SK-N-SH (cell line): Measurements from ENCODE around the gene PRKN. TPM values are rescaled to one million over a fixed set of nuclear protein-coding genes. Genes with fewer than 3 reads are reported as not detected.

Source experiments
- CTCF ChIA-PET: fragments of 300-600, 350-600 bp; formaldehyde crosslinking; extraction: SDS; loops from one replicate; lab custom pipeline; 2021; lab: Yijun Ruan, JAX
- POLR2A ChIA-PET: fragments of 350-600 bp; sonication (Branson Sonifier 250); formaldehyde crosslinking; extraction: SDS; loops from one replicate; lab custom pipeline; 2020; ENCODE audit warnings: antibody characterized with exemption, inconsistent platforms; lab: Yijun Ruan, JAX
- DNase-seq: peaks from one replicate; pipeline ENCODE4 v3.0.0; 2012
- H2AFZ ChIP-seq: fragments of 200-600 bp; sonication (generic); 2 replicates; pipeline ENCODE4 v1.8.1; 2016; ENCODE audit warnings: antibody characterized with exemption, mild to moderate bottlenecking, low read depth
- H3F3A ChIP-seq: fragments of 200-600 bp; sonication (generic); replicated peaks from 2 replicates; pipeline ENCODE3; 2016; ENCODE audit warnings: antibody characterized with exemption, mild to moderate bottlenecking; ENCODE audit not compliant: insufficient read depth
- H3K27ac ChIP-seq, 2 experiments: fragments of 200-500 bp in 1 of 2; fragments of 200-600 bp in 1 of 2; sonication (Bioruptor generic) in 1 of 2; sonication (generic), shearing (Covaris generic) in 1 of 2; 2 replicates each; pipeline versions ENCODE4 v1.5.1 to v1.6.1; 2014 to 2016; ENCODE audit warnings: low read depth in 2 of 2, inconsistent platforms in 1 of 2, low read length in 1 of 2, mild to moderate bottlenecking in 1 of 2, mixed read lengths in 1 of 2
- H3K27me3 ChIP-seq: fragments of 200-600 bp; sonication (generic), shearing (Covaris generic); 2 replicates; pipeline ENCODE4 v1.6.1; 2016; ENCODE audit warnings: mixed run types; ENCODE audit not compliant: insufficient read depth
- H3K36me3 ChIP-seq, 2 experiments: fragments of 200-500 bp in 1 of 2; fragments of 200-600 bp in 1 of 2; sonication (Bioruptor generic) in 1 of 2; sonication (generic) in 1 of 2; replicated peaks in 1 of 2; 2 replicates each; pipeline versions ENCODE3 to v1.5.1; 2014 to 2016; ENCODE audit warnings: low read length in 1 of 2, mild to moderate bottlenecking in 1 of 2; ENCODE audit not compliant: insufficient read depth in 2 of 2, control insufficient read depth in 1 of 2
- H3K4me1 ChIP-seq, 2 experiments: fragments of 200-500 bp in 1 of 2; fragments of 200-600 bp in 1 of 2; sonication (Bioruptor generic) in 1 of 2; sonication (generic), shearing (Covaris generic) in 1 of 2; 2 replicates each; pipeline versions ENCODE4 v1.5.1 to v1.6.1; 2014 to 2016; ENCODE audit warnings: low read depth in 1 of 2, low read length in 1 of 2, mixed run types in 1 of 2; ENCODE audit not compliant: insufficient read depth in 2 of 2, control insufficient read depth in 1 of 2
- H3K4me2 ChIP-seq: fragments of 200-600 bp; sonication (generic), shearing (Covaris generic); 2 replicates; pipeline ENCODE4 v1.6.1; 2017; ENCODE audit warnings: mixed run types
- H3K4me3 ChIP-seq, 2 experiments: fragments of 200-500 bp in 1 of 2; fragments of 200-600 bp in 1 of 2; sonication (Bioruptor generic) in 1 of 2; sonication (generic), shearing (Covaris generic) in 1 of 2; 2 replicates each; pipeline versions ENCODE4 v1.5.1 to v1.8.1; 2014 to 2016; ENCODE audit warnings: low read depth in 2 of 2, inconsistent platforms in 1 of 2, low read length in 1 of 2, mild to moderate bottlenecking in 1 of 2, mixed read lengths in 1 of 2, moderate library complexity in 1 of 2
- H3K79me2 ChIP-seq: fragments of 200-600 bp; sonication (generic); 2 replicates; pipeline ENCODE4 v1.8.1; 2017; ENCODE audit warnings: mild to moderate bottlenecking; ENCODE audit not compliant: insufficient read depth
- H3K9ac ChIP-seq: fragments of 200-600 bp; sonication (generic); 2 replicates; pipeline ENCODE4 v1.6.1; 2017; ENCODE audit warnings: mixed run types
- H3K9me2 ChIP-seq: fragments of 200-600 bp; sonication (generic); 2 replicates; pipeline ENCODE4 v1.6.1; 2017; ENCODE audit warnings: mixed run types
- H3K9me3 ChIP-seq: fragments of 200-600 bp; sonication (generic); 2 replicates; pipeline ENCODE4 v1.6.1; 2017; ENCODE audit warnings: mixed run types, mild to moderate bottlenecking, moderate library complexity
- H4K20me1 ChIP-seq: fragments of 200-600 bp; sonication (generic); 2 replicates; pipeline ENCODE4 v1.6.1; 2017; ENCODE audit warnings: mild to moderate bottlenecking, mixed run types; ENCODE audit not compliant: insufficient read depth
- CTCF ChIP-seq: fragments of 200-600 bp; sonication (generic); IDR thresholded peaks from 2 replicates; pipeline ENCODE4 v1.6.1; 2017; ENCODE audit warnings: antibody characterized with exemption, mild to moderate bottlenecking, moderate library complexity
- EZH2phosphoT487 ChIP-seq: fragments of 200-600 bp; sonication (generic); IDR thresholded peaks from 2 replicates; pipeline ENCODE4 v1.6.1; 2017; ENCODE audit warnings: low read depth, mixed run types, mild to moderate bottlenecking, antibody characterized with exemption, moderate library complexity, borderline replicate concordance
- FOXJ3 ChIP-seq: sonication (generic); formaldehyde crosslinking; IDR thresholded peaks from 2 replicates; pipeline ENCODE4 v1.5.1; 2020; ENCODE audit warnings: mild to moderate bottlenecking, missing genetic modification reagents
- IRF3 ChIP-seq: fragments of 150-350 bp; IDR thresholded peaks from 2 replicates; pipeline ENCODE4 v1.6.1; 2016; ENCODE audit warnings: mild to moderate bottlenecking, low read depth, low read length
- JUND ChIP-seq: IDR thresholded peaks from 2 replicates; pipeline ENCODE4 v1.4.0; 2012
- MXI1 ChIP-seq: IDR thresholded peaks from 2 replicates; pipeline ENCODE4 v1.6.1; 2012; ENCODE audit warnings: mild to moderate bottlenecking, low read depth, low read length, improper control_type of control experiment
- NFIC ChIP-seq: IDR thresholded peaks from 2 replicates; pipeline ENCODE4 v1.4.0; 2012; ENCODE audit warnings: borderline replicate concordance
- PBX3 ChIP-seq: IDR thresholded peaks from 2 replicates; pipeline ENCODE4; 2012
- RCOR1 ChIP-seq: fragments of 150-350 bp; IDR thresholded peaks from 2 replicates; pipeline ENCODE4 v1.6.1; 2017; ENCODE audit warnings: antibody characterized with exemption, low read length
- REST ChIP-seq: IDR thresholded peaks from 2 replicates; pipeline ENCODE4 v1.6.1; 2012; ENCODE audit warnings: mild to moderate bottlenecking, low read depth, low read length, moderate library complexity
- RFX5 ChIP-seq: IDR thresholded peaks from 2 replicates; pipeline ENCODE4 v1.6.1; 2012; ENCODE audit warnings: mild to moderate bottlenecking, improper control_type of control experiment, low read length
- SMC3 ChIP-seq: IDR thresholded peaks from 2 replicates; pipeline ENCODE4 v1.6.1; 2012; ENCODE audit warnings: low read depth, low read length, improper control_type of control experiment
- TCF12 ChIP-seq: IDR thresholded peaks from 2 replicates; pipeline ENCODE4 v1.4.0; 2012
- USF1 ChIP-seq: IDR thresholded peaks from 2 replicates; pipeline ENCODE4 v1.4.0; 2012; ENCODE audit warnings: low read depth, borderline replicate concordance
- ZBTB33 ChIP-seq: IDR thresholded peaks from 2 replicates; pipeline ENCODE4 v1.4.0; 2012; ENCODE audit warnings: low read depth, borderline replicate concordance
- WGBS: methylation state at CpG from one replicate; pipeline ENCODE4 v1.1.6; 2017; ENCODE audit warnings: low lambda C conversion rate; 5-methylcytosine and 5-hydroxymethylcytosine counted together
- polyA plus RNA-seq, 3 experiments: library from polyadenylated mRNA; depleted of rRNA; stranded (reverse); fragments of >200 nt; gene quantifications; 2 replicates each; pipeline ENCODE4 v1.2.3, GENCODE V29; 2012

PRKN gene
- polyA plus RNA-seq, 1 of the 3 experiments (the other 2 are of a cell fraction), result 0.76 TPM

DNA sequence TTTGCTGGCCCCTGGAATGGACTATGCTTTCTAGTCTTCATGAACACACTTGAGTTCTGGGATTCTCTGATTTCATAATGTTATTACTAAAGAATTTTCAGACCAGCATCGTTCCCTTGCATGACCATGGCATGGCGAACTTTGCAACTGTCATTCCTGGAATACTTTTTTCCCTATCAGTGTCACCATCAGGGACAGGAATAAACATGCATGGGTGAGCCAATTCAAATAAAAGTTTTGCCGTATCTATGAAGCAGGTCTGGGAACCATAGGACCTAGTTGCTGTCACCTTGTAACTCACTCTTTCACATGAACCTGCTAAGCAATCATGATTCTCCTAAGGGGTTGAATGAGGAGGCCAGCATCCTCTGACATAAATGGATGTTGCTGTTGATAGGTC lies 1385.5 kb downstream of the PRKN start:
- Histone ChIP-seq H3K27me3 (no peaks in the 10 kb centered on the region), H4K20me1 (no peaks in the 10 kb centered on the region), H3K79me2 (no peaks in the 10 kb centered on the region), H3K9ac (no peak overlapping the region), H2AFZ (no peak overlapping the region), H3K4me2 (no peak overlapping the region), H3K9me2 (no peaks in the 10 kb centered on the region), H3K27ac (no peak overlapping the region), H3K4me3 (no peak overlapping the region), H3K9me3 (no peaks in the 10 kb centered on the region), H3F3A (no peaks in the 10 kb centered on the region), H3K36me3 (no peaks in the 10 kb centered on the region), H3K4me1 (no peaks in the 10 kb centered on the region)
- ChIA-PET CTCF (interaction anchor here (2.9 kb wide), 1 partner anchor 29 kb away, joined by 12 read pairs; no protein-coding TSS in a partner anchor), POLR2A (no interaction called here)
- WGBS, result 51% methylated on average over 3 of the region's 3 CpGs
- no peak for DNase-seq
- TF ChIP-seq MXI1, result no peak
- no peak for TF ChIP-seq RCOR1
- TF ChIP-seq USF1, result no peak
- no peak for TF ChIP-seq RFX5
- TF ChIP-seq TCF12, result no peak
- no peak for TF ChIP-seq CTCF
- TF ChIP-seq FOXJ3, result no peak
- TF ChIP-seq IRF3, result no peak
- TF ChIP-seq JUND, result no peak
- TF ChIP-seq NFIC, result no peak
- no peak for TF ChIP-seq PBX3
- no peak for TF ChIP-seq EZH2phosphoT487
- TF ChIP-seq REST, result no peak
- no peak for TF ChIP-seq SMC3
- TF ChIP-seq ZBTB33, result no peak
